Non-pigmented ciliary epithelial cell (primary cell): Measurements from ENCODE around the gene TPST1.
"Not testable (repeated sequence)": the region's sequence is repeated elsewhere in the genome, so short reads cannot be mapped to it uniquely, and the experiment has no call there.

Experiments used
- DNase-seq: peaks from one replicate; pipeline ENCODE4 v3.0.0-alpha.2; 2010; ENCODE audit warnings: low read depth

Gene TPST1

GRCh38 chr7:66333443-66333842, 128.3 kb downstream of the TPST1 start:
- no peak for DNase-seq

DNA sequence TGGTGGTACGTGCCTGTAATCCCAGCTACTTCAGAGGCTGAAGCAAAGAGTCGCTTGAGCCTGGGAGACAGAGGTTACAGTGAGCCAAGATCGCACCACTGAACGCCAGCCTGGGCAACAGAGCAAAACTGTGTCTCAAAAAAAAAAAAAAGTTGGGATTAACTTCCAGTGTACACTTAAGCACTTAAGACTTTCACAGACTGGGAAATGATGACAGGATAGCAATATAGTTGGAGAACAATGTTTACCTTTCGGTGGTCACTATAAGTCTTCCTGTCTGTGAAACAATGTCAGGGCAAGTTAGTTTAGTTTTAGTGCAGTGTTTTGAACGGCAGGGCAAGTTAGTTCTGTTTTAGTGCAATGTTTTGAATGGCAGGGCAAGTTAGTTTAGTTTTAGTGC, 130.2 kb downstream of the TPST1 start:
- no peak for DNase-seq

DNA sequence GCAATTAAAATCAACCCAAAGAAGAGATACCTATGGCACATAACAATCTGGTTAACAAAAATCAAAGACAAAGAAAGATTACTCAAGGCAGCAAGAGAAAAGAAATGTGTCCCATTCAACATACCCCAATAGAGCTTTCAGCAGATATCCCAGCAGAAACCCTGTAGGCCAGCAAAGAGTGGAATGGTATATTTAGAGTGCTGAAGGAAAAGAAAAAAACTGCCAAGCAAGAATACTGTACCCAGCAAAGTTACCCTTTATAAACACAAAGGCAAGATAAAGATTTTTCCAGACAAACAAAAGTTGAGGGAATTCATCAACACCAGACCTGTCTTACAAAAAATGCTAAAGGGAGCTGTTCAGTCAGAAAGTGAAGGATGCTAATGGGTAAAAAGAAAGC, 131.6 kb downstream of the TPST1 start:
- no peak for DNase-seq

GRCh38 chr7:66339141-66339540, 134.0 kb downstream of the TPST1 start:
- no peak for DNase-seq

DNA sequence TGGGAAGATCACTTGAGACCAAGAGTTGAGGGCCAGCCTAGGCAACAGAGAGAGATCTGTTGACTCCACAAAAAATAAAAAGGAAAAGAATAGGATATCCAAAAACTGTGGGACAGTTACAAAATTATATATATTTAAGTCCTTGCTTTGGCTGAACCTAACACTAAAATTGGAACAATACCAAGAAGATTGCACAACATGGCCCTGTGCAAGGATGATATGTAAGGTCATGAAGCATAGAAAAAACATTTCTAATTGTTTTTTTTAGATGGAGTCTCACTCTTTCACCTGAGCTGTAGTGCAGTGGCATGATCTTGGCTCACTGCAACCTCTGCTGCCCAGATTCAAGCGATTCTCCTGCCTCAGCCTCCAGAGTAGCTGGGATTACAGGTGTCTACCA, 139.0 kb downstream of the TPST1 start:
- no peak for DNase-seq

- DNase-seq = no peak
These were observed 143.4 kb downstream of the TPST1 start for GRCh38 chr7:66348531-66348930.

GRCh38 chr7:66348959-66349358, 143.8 kb downstream of the TPST1 start:
- no peak for DNase-seq

DNA sequence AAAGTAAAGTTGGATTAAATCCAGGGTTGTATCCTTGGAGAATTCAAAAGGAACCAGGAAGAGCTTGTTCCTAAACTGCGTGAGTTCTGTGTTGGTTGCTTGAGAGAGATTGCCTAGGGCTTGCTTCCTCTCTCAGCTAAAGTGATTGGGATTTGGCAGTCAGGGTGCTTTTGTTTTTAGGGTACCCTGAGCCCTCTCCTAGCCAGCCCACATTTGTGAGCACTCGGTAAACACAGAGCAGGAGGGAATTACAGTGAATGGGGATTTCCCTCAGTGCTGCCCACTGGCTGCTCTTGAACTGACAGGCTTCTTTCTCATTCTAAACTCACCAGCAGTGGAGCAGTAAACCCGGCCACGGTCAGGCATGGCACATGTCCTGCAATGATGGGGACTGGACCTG, 146.9 kb downstream of the TPST1 start:
- no peak for DNase-seq

DNA sequence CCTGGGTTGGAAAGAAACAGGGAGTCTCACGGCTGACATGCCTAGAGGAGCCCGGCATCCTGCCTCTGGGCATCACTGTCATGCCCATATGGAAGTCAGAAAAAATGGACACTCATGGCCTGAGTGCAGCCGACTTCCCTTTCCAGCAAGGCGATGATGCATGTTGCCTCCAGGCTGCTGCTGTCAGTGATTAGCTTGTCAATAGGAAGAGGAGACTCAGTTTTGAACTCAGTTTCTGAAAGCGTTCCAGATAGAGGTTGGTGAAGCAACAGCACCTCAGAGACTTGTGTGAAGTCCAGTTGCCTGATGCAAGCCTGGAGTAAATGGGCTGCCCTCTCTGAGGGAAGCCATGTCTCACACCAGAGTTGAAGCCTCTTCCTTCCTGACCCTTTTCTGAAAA, 148.4 kb downstream of the TPST1 start:
- no peak for DNase-seq

DNA sequence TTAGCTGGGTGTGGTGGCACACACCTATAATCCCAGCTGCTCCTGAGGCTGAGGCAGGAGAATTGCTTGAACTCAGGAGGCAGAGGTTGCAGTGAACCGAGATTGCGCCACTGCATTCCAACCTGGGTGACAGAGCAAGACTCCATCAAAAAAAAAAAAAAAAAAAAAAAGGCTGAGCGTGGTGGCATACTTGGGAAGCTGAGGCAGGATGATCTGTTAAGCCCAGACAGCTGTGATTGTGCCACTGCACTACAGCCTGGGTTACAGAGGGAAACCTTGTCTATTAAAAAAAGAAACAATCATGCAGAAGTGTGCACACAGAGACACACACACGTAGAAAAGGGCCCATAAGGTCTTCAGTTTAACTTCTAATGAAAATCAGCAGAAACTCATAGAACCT, 150.6 kb downstream of the TPST1 start:
- DNase-seq = no peak

DNA sequence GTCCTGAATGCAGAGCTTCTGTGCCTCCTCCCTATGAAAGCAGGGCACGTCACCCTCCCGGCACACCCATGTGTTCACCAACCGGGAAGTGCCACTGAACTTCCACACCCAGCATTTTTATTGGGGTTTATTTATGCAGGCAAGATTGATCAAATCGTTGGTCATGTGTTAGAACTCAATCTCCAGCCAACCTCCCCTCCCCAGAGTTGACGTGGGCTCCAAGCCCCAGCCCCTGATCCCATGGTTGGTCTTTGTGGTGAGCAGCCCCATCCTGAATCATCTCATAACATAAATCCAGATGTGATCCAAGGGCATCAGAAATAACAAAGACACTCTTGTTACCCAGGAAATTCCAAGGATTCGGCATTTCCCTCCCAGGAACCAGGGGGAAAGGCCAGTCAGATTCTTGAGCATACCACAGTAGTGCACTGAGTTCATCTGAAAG, 151.2 kb downstream of the TPST1 start:
- DNase-seq = no peak

DNA sequence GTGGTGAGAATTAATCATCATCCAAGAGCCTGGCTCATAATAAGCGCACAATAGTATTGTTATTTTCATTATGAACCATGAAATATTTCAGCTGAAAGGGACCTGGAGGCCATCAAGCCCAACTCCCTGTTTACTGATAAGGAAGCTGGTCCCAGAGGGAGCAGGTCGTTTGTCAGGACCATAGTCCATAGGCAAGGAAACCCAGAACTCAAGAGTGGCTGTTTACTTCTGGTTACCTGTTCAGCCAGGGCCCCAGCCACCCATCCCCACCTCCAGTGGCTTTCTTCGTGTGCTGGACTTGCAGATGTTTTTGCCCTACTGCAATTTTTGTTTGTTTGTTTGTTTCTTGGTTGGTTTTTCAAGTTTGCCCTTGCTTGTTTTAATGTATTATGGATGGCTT, 152.0 kb downstream of the TPST1 start:
- no peak for DNase-seq

GRCh38 chr7:66359656-66360211, 154.6 kb downstream of the TPST1 start:
- DNase-seq = no peak

DNA sequence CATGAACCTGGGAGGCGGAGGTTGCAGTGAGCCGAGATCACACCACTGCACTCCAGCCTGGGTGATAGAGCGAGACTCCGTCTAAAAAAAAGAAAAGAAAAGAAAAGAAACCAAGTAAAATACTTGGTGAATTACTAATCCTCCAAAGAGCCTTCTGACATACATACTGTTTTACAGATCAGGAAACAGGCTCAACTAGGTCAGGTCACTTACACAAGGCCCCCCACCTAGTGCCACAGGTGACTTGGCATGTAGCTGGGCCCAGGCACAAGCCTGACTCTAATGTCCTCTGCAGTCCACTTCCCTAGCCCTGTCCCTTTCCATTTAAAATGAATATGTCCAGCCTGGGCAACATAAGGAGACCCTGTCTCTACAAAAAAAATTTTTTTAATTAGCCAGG, 157.0 kb downstream of the TPST1 start:
- DNase-seq = no peak

GRCh38 chr7:66363635-66364034, 158.5 kb downstream of the TPST1 start:
- DNase-seq = no peak

DNA sequence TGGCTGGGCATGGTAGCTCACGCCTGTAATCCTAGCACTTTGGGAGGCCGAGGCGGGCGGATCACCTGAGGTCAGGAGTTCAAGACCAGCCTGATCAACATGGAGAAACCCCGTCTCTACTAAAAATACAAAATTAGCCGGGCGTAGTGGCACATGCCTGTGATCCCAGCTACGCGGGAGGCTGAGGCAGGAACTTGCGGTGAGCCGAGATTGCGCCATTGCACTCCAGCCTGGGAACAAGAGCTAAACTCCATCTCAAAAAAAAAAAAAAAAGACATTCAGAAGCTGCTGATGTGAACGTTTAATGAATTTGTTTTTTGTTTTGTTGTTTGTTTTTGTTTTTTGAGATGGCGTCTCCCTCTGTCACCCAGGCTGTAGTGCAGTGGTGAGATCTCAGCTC, 159.9 kb downstream of the TPST1 start:
- DNase-seq = not testable (repeated sequence)

DNA sequence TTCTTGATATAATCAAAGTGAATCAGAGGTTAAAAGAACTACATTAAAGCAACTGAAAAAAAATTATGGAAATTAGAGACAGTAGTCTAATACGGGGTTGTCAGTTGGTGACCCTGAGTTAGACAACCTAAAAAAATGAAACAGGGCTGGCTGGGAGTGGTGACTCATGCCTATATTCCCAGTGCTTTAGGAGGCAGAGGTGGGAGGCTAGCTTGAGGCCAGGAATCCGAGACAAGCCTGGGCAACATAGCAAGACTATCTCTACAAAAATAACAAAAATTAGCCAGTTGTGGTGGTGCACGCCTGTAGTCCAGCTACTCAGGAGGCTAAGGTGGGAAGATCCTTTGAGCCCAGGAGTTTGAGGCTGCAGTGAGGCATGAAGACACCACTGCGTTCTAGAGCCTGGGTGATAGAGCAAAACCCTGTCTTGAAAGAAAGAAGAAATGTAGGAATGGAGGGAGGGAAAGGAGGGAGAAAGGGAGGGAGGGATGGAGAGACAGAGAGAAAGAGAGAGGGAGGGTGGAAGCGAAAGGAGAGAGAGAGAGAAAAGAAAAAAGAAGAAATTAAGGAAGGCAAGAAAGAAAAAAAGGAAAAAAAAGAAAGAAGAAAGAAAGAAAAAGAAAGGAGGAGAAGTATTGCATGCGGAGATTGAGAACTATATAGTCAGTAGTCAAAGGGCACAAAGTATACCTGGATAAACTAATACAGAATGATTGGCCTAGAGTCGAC, 166.1 kb downstream of the TPST1 start:
- DNase-seq = no peak

- not testable (repeated sequence) for DNase-seq
These were observed 169.2 kb downstream of the TPST1 start for GRCh38 chr7:66374141-66374840.

DNA sequence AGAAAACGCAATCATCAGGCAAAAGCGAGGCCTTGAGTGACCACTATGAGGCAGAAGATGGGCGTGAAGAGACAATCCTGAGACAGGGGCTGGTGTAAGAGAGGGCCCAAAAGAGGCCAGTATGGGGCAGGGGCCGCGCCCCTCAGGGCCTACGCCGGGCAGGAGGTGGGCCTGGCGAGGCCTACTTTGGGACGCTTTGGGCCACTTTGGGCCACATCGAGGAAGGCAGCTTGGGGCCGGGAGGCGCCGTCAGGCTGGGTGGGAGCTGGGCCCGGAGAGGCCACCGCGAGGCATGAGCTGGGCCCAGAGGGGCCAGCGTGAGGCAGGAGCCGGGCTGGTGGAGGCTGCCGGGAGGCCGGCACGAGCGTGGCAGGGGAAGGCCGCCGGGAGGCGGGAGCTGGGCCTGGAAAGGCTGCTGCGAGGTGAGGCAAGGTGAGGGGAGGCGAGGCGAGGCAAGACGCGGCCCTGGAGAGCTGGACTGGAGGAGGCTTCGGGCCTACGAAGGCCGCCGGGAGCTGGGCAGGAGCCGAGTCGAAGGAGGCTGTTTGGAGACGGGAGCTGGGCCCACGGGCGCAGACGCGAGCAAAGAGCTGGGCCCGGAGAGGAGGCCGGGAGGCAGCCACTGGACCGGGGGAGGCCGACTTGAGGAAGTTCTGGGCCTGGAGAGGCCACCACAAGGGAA, 171.3 kb downstream of the TPST1 start:
- DNase-seq = no peak

DNA sequence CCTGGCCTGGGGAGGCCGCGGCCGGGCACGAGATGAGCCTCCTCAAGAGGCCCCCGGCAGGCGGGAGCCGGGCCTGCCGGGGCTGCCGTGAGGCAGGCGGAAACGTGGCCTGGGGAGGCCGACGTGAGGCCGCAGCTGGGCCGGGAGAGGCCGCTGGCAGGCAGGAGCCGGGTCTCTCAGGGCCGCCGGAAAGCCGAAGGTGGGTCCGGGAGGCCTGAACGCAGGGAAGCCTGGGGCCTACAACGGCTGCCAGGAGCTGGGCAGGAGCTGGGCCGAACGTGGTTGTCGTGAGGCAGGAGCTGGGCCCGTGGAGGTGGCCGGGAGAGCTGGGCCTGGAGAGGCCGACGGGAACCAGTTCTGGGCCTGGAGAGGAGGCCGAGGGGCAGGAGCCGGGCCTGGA, 171.9 kb downstream of the TPST1 start:
- no peak for DNase-seq

DNA sequence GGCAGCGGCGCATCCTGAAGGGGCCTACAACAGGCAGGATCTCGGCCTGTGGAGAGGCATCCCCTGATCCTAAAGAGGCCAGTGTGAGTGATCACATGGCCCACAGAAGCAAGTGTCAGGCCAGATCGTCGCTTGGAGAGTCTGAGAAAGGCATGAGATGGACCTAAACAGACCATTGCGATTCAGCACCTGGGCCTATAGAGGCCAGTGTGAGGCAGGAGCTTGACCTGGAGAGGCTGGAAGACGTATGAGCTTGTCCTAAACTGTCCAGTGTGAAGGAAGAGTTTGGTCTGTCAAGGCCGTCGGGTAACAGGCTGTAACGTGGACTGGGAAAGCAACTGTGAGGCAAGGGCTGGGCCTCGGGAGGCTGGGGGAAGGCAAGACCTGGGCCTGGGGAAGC, 172.6 kb downstream of the TPST1 start:
- no peak for DNase-seq

DNA sequence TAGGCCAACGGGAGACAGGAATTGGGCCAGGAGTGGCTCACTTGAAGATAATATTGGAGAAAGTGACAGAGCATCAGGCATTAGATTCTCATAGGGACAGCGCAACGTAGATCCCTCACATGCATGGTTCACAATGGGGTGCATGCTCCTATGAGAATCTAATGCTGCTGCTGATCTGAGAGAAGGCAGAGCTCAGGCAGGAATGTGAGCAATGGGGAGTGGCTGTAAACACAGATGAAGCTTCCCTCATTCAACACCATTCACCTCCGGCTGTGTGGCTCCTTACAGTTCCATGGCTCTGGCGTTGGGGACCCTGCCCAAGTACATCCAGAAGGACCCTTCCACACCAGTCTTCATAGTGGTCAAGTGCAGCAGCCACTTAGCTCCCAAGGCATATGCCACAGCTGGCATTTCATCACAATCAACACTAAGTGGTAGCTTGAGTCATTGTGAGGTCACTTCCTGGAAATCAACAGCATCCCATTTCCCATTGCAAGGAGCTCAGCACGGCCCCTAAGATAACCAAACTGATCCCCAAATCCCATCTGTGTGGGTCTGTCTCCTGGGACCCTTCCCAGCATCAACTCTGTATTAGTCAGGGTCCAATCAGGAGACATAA, 174.5 kb downstream of the TPST1 start:
- no peak for DNase-seq
